CD4-positive, alpha-beta T cell (primary cell): ENCODE data around the gene BCAR3. TPM values are rescaled to one million over a fixed set of nuclear protein-coding genes. Genes with fewer than 3 reads are reported as not detected.

Experiments used
- ATAC-seq: fragments of 200-7000 bp; cut with Tn5 transposase; one replicate; pipeline ENCODE4 v1.10.0; 2022; ENCODE audit warnings: mild to moderate bottlenecking; ENCODE audit not compliant: poor library complexity
- CTCF ChIA-PET: fragments of 350-600 bp; sonication (Branson Sonifier 250); formaldehyde crosslinking; loops from one replicate; lab custom pipeline; 2021; ENCODE audit warnings: antibody characterized with exemption, inconsistent platforms; lab: Charles Lee
- POLR2A ChIA-PET: fragments of 350-600 bp; sonication (Branson Sonifier 250); formaldehyde crosslinking; loops from one replicate; lab custom pipeline; 2021; ENCODE audit warnings: antibody characterized with exemption, inconsistent platforms; lab: Charles Lee
- DNase-seq, 14 experiments: peaks; one replicate each; pipeline ENCODE4 v3.0.0-alpha.2; 2013 to 2020; ENCODE audit warnings: mixed read lengths in 2 of 14
- H3K27ac ChIP-seq, 2 donors: one replicate each; pipeline versions ENCODE4 v1.5.1 to v1.7.0; 2013; ENCODE audit warnings: low read length in 2 of 2, low read depth in 1 of 2, mild to moderate bottlenecking in 1 of 2
- H3K27me3 ChIP-seq, 2 experiments: 1 replicate in 1 of 2; 2 replicates in 1 of 2; pipeline versions ENCODE4 v1.6.1 to v1.7.0; 2013; ENCODE audit warnings: low read length in 2 of 2, control low read depth in 1 of 2, mild to moderate bottlenecking in 1 of 2, moderate library complexity in 1 of 2; ENCODE audit not compliant: insufficient read depth in 2 of 2, control insufficient read depth in 1 of 2
- H3K36me3 ChIP-seq: one replicate; pipeline ENCODE4 v1.6.1; 2013; ENCODE audit warnings: low read length, control low read depth; ENCODE audit not compliant: insufficient read depth
- H3K4me1 ChIP-seq: one replicate; pipeline ENCODE4 v1.6.1; 2013; ENCODE audit warnings: low read length, control low read depth; ENCODE audit not compliant: insufficient read depth
- H3K4me3 ChIP-seq: one replicate; pipeline ENCODE4 v1.5.1; 2013; ENCODE audit warnings: mild to moderate bottlenecking, low read length, moderate library complexity
- H3K9me3 ChIP-seq, 2 experiments: 1 replicate in 1 of 2; 2 replicates in 1 of 2; pipeline versions ENCODE4 v1.6.1 to v1.7.0; 2013; ENCODE audit warnings: low read length in 2 of 2, mild to moderate bottlenecking in 2 of 2, control low read depth in 1 of 2, moderate library complexity in 1 of 2; ENCODE audit not compliant: control insufficient read depth in 1 of 2, insufficient read depth in 1 of 2
- H3K27ac Mint-ChIP-seq: one replicate; pipeline ENCODE4 v1.8.0; 2020; ENCODE audit warnings: mixed read lengths
- H3K27me3 Mint-ChIP-seq: one replicate; pipeline ENCODE4 v1.8.0; 2021; ENCODE audit warnings: mixed read lengths
- H3K36me3 Mint-ChIP-seq: one replicate; pipeline ENCODE4 v1.8.0; 2021; ENCODE audit warnings: low read depth, mixed read lengths
- H3K4me1 Mint-ChIP-seq: one replicate; pipeline ENCODE4 v1.8.0; 2021; ENCODE audit warnings: low read depth, mixed read lengths
- H3K4me3 Mint-ChIP-seq: one replicate; pipeline ENCODE4 v1.8.0; 2020; ENCODE audit warnings: mild to moderate bottlenecking, mixed read lengths
- H3K9me3 Mint-ChIP-seq: one replicate; pipeline ENCODE4 v1.8.0; 2020; ENCODE audit warnings: mixed read lengths
- intact Hi-C, 2 experiments: fragments of 100-400 bp; cut with DNase I in 1 of 2; cut with micrococcal nuclease in 1 of 2; formaldehyde crosslinking; loops; one replicate each; pipeline versions ENCODE4 v1.15.1 to v1.9.0; 2023 to 2025; cut with DNase I, micrococcal nuclease
- total RNA-seq, 174 experiments: library from RNA in 2 of 174; stranded (reverse) in 2 of 174; gene quantifications; one replicate each; pipeline ENCODE4 v1.2.3 and lab custom pipeline; 2021 to 2026
- TF ChIP-seq, protein P1 (sequence below): fragments of 200-600 bp; IDR thresholded peaks from one replicate; pipeline ENCODE4 v1.8.0; 2022; ENCODE audit warnings: antibody characterized with exemption, mild to moderate bottlenecking

BCAR3 gene
- total RNA-seq, 2 experiments from 2014 or later, result 0.47 to 0.92 TPM

- TF ChIP-seq, protein P1, sequence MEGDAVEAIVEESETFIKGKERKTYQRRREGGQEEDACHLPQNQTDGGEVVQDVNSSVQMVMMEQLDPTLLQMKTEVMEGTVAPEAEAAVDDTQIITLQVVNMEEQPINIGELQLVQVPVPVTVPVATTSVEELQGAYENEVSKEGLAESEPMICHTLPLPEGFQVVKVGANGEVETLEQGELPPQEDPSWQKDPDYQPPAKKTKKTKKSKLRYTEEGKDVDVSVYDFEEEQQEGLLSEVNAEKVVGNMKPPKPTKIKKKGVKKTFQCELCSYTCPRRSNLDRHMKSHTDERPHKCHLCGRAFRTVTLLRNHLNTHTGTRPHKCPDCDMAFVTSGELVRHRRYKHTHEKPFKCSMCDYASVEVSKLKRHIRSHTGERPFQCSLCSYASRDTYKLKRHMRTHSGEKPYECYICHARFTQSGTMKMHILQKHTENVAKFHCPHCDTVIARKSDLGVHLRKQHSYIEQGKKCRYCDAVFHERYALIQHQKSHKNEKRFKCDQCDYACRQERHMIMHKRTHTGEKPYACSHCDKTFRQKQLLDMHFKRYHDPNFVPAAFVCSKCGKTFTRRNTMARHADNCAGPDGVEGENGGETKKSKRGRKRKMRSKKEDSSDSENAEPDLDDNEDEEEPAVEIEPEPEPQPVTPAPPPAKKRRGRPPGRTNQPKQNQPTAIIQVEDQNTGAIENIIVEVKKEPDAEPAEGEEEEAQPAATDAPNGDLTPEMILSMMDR, result no peak
- Mint-ChIP-seq H3K27ac (no peak overlapping the region), H3K4me3 (no peak overlapping the region), H3K4me1 (no peaks in the 10 kb centered on the region), H3K27me3 (no peaks in the 10 kb centered on the region), H3K36me3 (no peaks in the 10 kb centered on the region), H3K9me3 (no peaks in the 10 kb centered on the region)
- intact Hi-C loops, result no loop called here
- no peak overlapping the region for H3K4me3 ChIP-seq
- no peaks in the 10 kb centered on the region for H3K36me3 ChIP-seq
- H3K27ac ChIP-seq, result no peak overlapping the region
- no peaks in the 10 kb centered on the region for H3K27me3 ChIP-seq
- DNase-seq (no peak), ATAC-seq (no peak)
- H3K9me3 ChIP-seq, result no peaks in the 10 kb centered on the region
- CTCF ChIA-PET, result interaction anchor here (0.7 kb wide), 1 partner anchor 190 kb away, joined by 3 read pairs; no protein-coding TSS in a partner anchor
- H3K4me1 ChIP-seq, result no peaks in the 10 kb centered on the region
- POLR2A ChIA-PET, result no interaction called here
Observed at GRCh38 chr1:93636712-93637111, 44.9 kb downstream of the BCAR3 start.

DNA sequence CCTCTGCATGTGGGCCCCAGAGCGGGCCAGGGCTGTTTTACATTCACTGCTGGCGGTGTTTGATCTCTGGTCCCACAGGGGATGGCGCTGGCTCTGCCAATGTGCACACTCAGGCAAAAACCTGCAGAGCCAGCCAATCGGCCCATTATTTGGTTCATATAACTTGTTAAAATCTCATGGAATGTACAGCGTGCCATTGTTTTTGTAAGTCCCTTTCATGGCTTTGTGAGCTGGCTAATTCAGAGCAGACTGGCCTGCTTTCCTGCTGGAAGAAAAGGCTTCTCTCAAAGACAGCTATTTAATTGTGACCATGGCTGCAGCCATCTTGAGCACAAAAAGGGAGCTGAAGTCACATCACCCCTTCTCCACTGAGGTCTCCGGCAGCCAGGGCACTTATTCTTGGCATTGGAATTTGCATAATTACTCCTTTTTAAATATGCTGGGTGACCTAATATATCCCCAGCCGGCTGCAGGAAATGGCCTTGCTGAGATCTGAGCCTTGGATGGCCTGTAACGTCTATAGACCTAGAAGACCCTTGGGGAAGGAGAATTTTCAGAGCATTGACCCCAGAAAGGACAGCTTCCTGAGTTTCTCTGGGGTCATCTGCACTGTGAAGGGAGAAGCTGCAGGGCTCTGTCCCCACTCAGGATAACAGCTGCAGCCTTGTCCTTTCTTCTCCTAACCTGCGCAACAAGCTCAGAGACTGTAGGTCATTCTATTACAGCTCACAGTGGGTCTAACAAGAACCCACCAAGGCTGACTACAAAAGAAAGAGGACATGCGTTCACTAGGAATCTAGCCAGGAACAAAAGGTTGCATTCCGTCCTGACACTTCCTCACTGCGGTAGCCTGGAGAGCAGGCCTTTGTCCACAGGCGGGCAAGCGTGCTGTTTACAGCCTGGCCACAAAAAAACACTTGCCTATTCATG is 45.8 kb downstream of the BCAR3 start:
- Mint-ChIP-seq H3K36me3 (no peaks in the 10 kb centered on the region), H3K9me3 (no peaks in the 10 kb centered on the region), H3K4me3 (no peak overlapping the region), H3K27me3 (no peaks in the 10 kb centered on the region), H3K27ac (no peak overlapping the region), H3K4me1 (no peaks in the 10 kb centered on the region)
- Histone ChIP-seq H3K4me1 (no peaks in the 10 kb centered on the region), H3K27ac (no peak overlapping the region), H3K4me3 (no peak overlapping the region), H3K36me3 (no peaks in the 10 kb centered on the region), H3K27me3 (no peaks in the 10 kb centered on the region), H3K9me3 (no peaks in the 10 kb centered on the region)
- ChIA-PET CTCF (interaction anchor here (0.7 kb wide), 1 partner anchor 191 kb away, joined by 3 read pairs; no protein-coding TSS in a partner anchor), POLR2A (no interaction called here)
- TF ChIP-seq, protein P1, result no peak
- ATAC-seq (no peak), DNase-seq (no peak)
- intact Hi-C loops, result no loop called here

DNA sequence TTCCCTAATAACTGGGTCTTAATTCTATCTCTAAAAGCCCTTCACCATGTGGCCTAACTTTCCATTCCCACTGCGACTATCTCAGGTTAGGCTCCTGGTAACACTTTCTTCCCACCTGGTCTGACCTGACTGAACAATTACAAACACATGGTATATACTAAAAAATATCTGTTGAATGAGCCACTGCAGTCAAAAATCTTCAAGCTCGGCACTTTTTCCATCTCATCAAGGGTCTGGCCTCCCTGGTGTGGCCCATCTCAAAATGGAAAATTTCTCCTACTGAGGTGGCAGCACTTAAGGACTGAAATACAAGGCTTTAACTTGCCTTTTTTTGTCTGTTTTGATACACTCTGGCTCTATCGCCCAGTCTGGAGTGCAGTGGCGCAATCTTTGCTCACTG is 48.3 kb downstream of the BCAR3 start:
- intact Hi-C loops, result loop anchor here in 1 of 2 experiments (5.0 kb wide), 2 partner anchors 196 to 404 kb away; no protein-coding TSS in a partner anchor
- Histone ChIP-seq H3K36me3 (no peaks in the 10 kb centered on the region), H3K27ac (no peak overlapping the region), H3K9me3 (no peaks in the 10 kb centered on the region), H3K27me3 (no peaks in the 10 kb centered on the region), H3K4me1 (no peaks in the 10 kb centered on the region), H3K4me3 (no peak overlapping the region)
- no peaks in the 10 kb centered on the region for H3K36me3 Mint-ChIP-seq
- POLR2A ChIA-PET, result no interaction called here
- CTCF ChIA-PET, result interaction anchor here (1.4 kb wide), 1 partner anchor 211 kb away, joined by 3 read pairs; no protein-coding TSS in a partner anchor
- no peak overlapping the region for H3K4me3 Mint-ChIP-seq
- H3K4me1 Mint-ChIP-seq, result no peaks in the 10 kb centered on the region
- H3K27me3 Mint-ChIP-seq, result no peaks in the 10 kb centered on the region
- ATAC-seq, result no peak
- TF ChIP-seq, protein P1, result no peak
- no peak overlapping the region for H3K27ac Mint-ChIP-seq
- no peaks in the 10 kb centered on the region for H3K9me3 Mint-ChIP-seq
- no peak for DNase-seq
